GM21723 (cell line): Measurements from ENCODE around the gene NCS1.

Experiments used
- ATAC-seq: cut with Tn5 transposase; IDR thresholded peaks from one replicate; pipeline ENCODE4 v1.9.1; 2021; ENCODE audit warnings: mild to moderate bottlenecking, moderate library complexity; ENCODE audit not compliant: unreplicated experiment

Gene NCS1

GRCh38 chr9:130193103-130193502, 20.9 kb downstream of the NCS1 start:
- no peak for ATAC-seq

DNA sequence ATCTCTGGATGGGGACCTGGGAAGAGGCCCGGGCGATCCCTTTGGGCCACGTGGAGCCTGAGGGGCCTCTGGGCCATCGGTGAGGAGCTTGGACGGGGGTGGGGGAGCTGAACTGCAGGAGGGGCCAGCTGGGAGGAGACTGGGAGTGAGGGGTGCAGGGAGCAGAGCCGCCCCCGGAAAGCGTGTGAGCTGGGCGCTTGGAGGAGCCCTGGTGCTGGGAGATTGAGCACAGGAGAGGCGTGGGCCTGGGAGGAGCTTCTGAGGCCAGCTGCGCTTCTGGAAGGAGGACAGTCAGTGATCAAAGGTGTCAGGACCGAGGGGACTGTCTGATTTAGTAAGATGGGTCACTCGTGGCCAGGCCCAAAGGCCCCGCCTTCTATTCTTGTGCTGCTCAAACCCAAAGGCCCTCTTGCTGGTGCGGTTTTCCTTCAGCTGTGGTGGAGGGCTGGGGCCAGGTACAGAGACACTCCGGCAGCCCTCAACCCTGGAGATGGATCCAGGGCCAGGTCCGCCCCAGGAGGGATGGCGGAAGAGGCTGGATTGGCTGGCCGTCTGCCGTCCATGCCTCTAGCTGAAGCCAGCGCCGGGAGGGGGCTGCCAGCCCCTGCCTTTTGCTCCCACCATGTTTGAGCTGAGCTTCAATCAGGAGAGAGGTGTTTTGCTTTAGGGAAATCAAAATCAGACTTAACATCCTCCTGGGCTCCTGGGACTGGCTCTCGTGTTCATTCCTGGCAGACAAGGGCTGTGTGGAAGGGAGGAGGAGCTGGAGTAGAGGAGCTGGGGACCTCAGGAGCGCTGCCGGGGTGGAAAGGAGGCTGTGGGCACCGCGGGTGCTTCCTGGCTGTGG, 21.6 kb downstream of the NCS1 start:
- no peak for ATAC-seq

GRCh38 chr9:130194378-130194932, 22.3 kb downstream of the NCS1 start:
- no peak for ATAC-seq

- no peak for ATAC-seq
Measured at GRCh38 chr9:130195638-130196037, 23.4 kb downstream of the NCS1 start.

GRCh38 chr9:130196643-130197042, 24.4 kb downstream of the NCS1 start:
- no peak for ATAC-seq

- ATAC-seq: no peak
Measured at GRCh38 chr9:130197386-130197785, 25.2 kb downstream of the NCS1 start.

- ATAC-seq: no peak
Measured at GRCh38 chr9:130197888-130198287, 25.7 kb downstream of the NCS1 start.

DNA sequence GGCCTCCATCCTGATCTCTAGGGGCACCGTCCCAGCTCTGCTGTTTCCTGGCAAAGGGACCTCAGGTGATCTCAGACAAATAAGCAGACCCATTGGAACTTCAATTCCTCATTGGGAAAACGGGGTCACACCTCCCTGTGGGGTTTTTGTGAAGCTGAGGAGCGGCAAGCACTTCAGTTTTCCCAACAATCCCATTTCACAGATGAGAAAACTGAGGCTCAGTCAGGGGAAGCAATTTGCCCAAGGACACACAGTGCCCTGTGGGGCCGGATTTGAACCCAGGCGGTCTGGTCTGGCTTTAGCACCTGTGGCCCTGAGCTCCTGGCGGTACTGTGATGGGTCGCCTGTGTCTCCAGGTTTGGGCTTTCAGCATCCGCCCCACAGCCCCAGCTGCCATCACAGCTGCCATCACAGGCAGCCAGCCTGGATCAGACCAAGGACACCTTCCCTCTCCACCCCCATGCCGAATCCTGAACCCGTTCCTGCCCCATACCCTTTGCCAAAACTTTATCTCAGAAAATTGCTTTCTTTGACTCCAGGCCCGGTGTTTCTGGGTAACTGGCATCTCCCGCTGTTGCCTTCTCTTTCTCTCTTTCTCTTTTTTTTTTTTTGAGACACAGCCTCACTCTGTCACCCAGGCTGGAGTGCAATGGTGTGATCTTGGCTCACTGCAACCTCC, 26.4 kb downstream of the NCS1 start:
- no peak for ATAC-seq

GRCh38 chr9:130199605-130200004, 27.4 kb downstream of the NCS1 start:
- ATAC-seq: no peak

- ATAC-seq: no peak
Measured at GRCh38 chr9:130200038-130200849, 28.0 kb downstream of the NCS1 start.

GRCh38 chr9:130201399-130201873, 29.2 kb downstream of the NCS1 start:
- no peak for ATAC-seq

GRCh38 chr9:130201974-130202373, 29.8 kb downstream of the NCS1 start:
- ATAC-seq: no peak

- ATAC-seq: no peak
Measured at GRCh38 chr9:130204341-130204740, 32.1 kb downstream of the NCS1 start.

DNA sequence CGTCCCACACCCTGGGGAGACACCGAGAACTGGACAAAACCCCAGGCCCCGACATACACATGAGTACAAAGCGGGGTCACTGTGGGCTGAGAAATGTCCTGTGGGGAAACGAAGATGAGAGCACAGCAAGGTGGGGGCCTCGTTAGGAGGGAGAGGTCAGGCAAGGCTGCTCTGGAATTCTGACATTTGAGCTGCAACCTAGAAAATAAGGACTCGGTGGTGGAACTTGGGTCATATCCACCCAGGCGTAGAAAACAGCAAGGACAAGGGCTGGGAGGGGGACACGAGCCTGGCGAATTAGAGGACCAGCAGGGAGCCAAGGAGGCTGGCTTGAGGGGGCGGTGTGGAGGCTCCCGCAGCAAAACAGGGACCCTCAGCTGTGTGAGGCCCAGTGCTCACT, 32.8 kb downstream of the NCS1 start:
- ATAC-seq: no peak

- ATAC-seq: no peak
Measured at GRCh38 chr9:130205912-130206311, 33.7 kb downstream of the NCS1 start.

DNA sequence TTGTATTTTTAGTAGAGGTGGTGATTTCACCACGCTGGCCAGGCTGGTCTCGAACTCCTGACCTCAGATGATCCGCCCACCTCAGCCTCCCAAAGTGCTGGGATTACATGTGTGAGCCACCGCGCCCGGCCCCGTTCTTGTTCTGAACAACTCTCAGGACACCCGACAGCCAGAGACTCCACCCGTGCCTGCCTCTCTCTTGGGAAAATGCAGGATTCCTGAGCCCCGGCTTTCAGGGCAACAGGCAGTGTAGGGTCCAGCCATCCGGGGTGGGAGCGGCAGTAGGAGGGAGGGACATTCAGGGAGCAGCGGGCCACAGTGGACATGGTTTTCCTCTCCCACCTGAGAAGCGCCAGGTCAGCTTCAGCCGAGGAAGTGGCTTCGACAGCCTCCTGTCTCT, 34.4 kb downstream of the NCS1 start:
- no peak for ATAC-seq

GRCh38 chr9:130207241-130207992, 35.2 kb downstream of the NCS1 start:
- no peak for ATAC-seq

GRCh38 chr9:130208600-130209347, 36.6 kb downstream of the NCS1 start:
- ATAC-seq: no peak

DNA sequence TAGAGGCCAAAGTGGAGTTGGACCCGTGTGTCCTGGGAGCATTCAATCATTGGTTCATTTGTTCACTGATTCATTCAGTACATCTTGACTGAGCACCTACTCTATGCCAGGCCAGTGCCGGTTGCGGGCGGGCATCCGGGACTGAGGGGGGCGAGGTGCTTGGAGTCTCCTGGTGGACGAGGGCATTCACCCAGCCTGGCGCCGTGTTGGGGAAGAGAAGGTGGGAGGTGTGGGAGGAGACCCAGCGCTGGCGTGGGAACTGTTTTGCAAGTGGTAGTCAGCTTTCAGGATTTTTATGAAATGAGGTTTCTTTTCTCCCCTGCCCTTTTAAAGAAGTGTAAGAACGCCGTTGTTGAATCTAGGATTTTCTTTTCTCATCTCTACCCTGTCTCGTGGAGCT, 37.2 kb downstream of the NCS1 start:
- no peak for ATAC-seq
